HG03342 (cell line): ENCODE data around the gene ZC3H11A.

ENCODE experiments used
- ATAC-seq: cut with Tn5 transposase; IDR thresholded peaks from one replicate; pipeline ENCODE4 v1.9.1; 2021; ENCODE audit warnings: mild to moderate bottlenecking, moderate library complexity; ENCODE audit not compliant: unreplicated experiment

Gene ZC3H11A

GRCh38 chr1:203839081-203839480 lies 43.7 kb downstream of the ZC3H11A start:
- no peak for ATAC-seq

GRCh38 chr1:203840208-203840808 lies 44.9 kb downstream of the ZC3H11A start:
- no peak for ATAC-seq

GRCh38 chr1:203842559-203842876 lies 47.1 kb downstream of the ZC3H11A start:
- ATAC-seq = no peak

GRCh38 chr1:203843435-203843834 lies 48.0 kb downstream of the ZC3H11A start:
- ATAC-seq = no peak
